Upper lobe of left lung (tissue), 4 donors: ENCODE measurements around the gene ZBTB39.

Experiments used
- CTCF ChIP-seq, 6 experiments: fragments of 450-650 bp in 4 of 6; fragments of 200-600 bp in 2 of 6; sonication (generic) in 2 of 6; IDR thresholded peaks; one replicate each; pipeline ENCODE4 v1.5.1; 2016 to 2019; ENCODE audit warnings: antibody characterized with exemption in 6 of 6
- POLR2A ChIP-seq, 4 donors: fragments of 450-650 bp; IDR thresholded peaks; one replicate each; pipeline ENCODE4 v1.5.1; 2016 to 2017; ENCODE audit warnings: antibody characterized with exemption in 4 of 4, mild to moderate bottlenecking in 2 of 4
- POLR2AphosphoS5 ChIP-seq, 2 donors: sonication (generic); formaldehyde crosslinking; IDR thresholded peaks; one replicate each; pipeline ENCODE4 v1.5.1; 2017; ENCODE audit warnings: antibody characterized with exemption in 2 of 2

GRCh38 chr12:57051011-57051410 is 44.7 kb upstream of the ZBTB39 start:
- TF ChIP-seq POLR2A (IDR thresholded peaks at IDR 0.05) (no peak), POLR2AphosphoS5 (IDR thresholded peaks at IDR 0.05) (no peak), CTCF (IDR thresholded peaks at IDR 0.05) (no peak)
